PC-9 (cell line): ENCODE measurements around the gene CRABP2. TPM values are rescaled to one million over a fixed set of nuclear protein-coding genes. Genes with fewer than 3 reads are reported as not detected.

Experiments
- BruUV-seq: library from RNA; stranded (reverse); fragments of 400-500 nt; replicated peaks from 2 replicates; lab custom pipeline; 2021; lab: Mats Ljungman, UMichigan
- CTCF ChIA-PET: fragments of 300-600 bp; sonication (Branson Sonifier 250); formaldehyde crosslinking; loops from one replicate; lab custom pipeline; 2022; ENCODE audit warnings: antibody characterized with exemption; lab: Charles Lee
- POLR2A ChIA-PET: fragments of 300-600 bp; sonication (Branson Sonifier 250); formaldehyde crosslinking; loops from one replicate; lab custom pipeline; 2022; ENCODE audit warnings: antibody characterized with exemption; ENCODE audit not compliant: unreplicated experiment; lab: Charles Lee
- DNase-seq, 2 experiments: peaks; one replicate each; pipeline versions ENCODE4 v3.0.0 to v3.0.0-alpha.2; 2015 to 2022; ENCODE audit warnings: mixed read lengths in 1 of 2
- H2AFZ ChIP-seq: fragments of 200-600 bp; sonication (generic); 2 replicates; pipeline ENCODE4 v1.8.1; 2017; ENCODE audit warnings: antibody characterized with exemption
- H3F3A ChIP-seq: fragments of 200-600 bp; sonication (generic); 2 replicates; pipeline ENCODE4 v1.8.1; 2017; ENCODE audit warnings: antibody characterized with exemption, mild to moderate bottlenecking, low read depth; ENCODE audit not compliant: insufficient read depth
- H3K27ac ChIP-seq: fragments of 200-600 bp; sonication (generic); 2 replicates; pipeline ENCODE4 v1.6.1; 2016; ENCODE audit warnings: mixed run types
- H3K27me3 ChIP-seq: fragments of 200-600 bp; sonication (generic); 2 replicates; pipeline ENCODE4 v1.6.1; 2016; ENCODE audit warnings: low read depth, mixed run types; ENCODE audit not compliant: insufficient read depth
- H3K36me3 ChIP-seq: fragments of 200-600 bp; sonication (generic); 2 replicates; pipeline ENCODE4 v1.6.1; 2016; ENCODE audit warnings: low read depth, mixed run types
- H3K4me1 ChIP-seq: fragments of 200-600 bp; sonication (generic); replicated peaks from 2 replicates; pipeline ENCODE4 v1.6.1; 2016; ENCODE audit warnings: mixed run types; ENCODE audit not compliant: insufficient read depth
- H3K4me2 ChIP-seq: fragments of 200-600 bp; sonication (generic); 2 replicates; pipeline ENCODE4 v1.6.1; 2017; ENCODE audit warnings: mixed run types
- H3K4me3 ChIP-seq: fragments of 200-600 bp; sonication (generic); 2 replicates; pipeline ENCODE4 v1.6.1; 2016; ENCODE audit warnings: mixed run types
- H3K79me2 ChIP-seq: fragments of 200-600 bp; sonication (generic); 2 replicates; pipeline ENCODE4 v1.6.1; 2017; ENCODE audit warnings: low read depth, mixed run types
- H3K9me2 ChIP-seq: fragments of 200-600 bp; sonication (generic); 2 replicates; pipeline ENCODE4 v1.8.1; 2017; ENCODE audit warnings: mild to moderate bottlenecking; ENCODE audit not compliant: insufficient read depth
- H3K9me3 ChIP-seq: fragments of 200-600 bp; sonication (generic); 2 replicates; pipeline ENCODE4 v1.8.1; 2016; ENCODE audit warnings: low read depth; ENCODE audit not compliant: insufficient read depth
- H4K20me1 ChIP-seq: fragments of 200-600 bp; sonication (generic); 2 replicates; pipeline ENCODE4 v1.8.1; 2017; ENCODE audit not compliant: insufficient read depth
- CTCF ChIP-seq: fragments of 200-600 bp; sonication (generic); conservative IDR thresholded peaks from 2 replicates; pipeline ENCODE4 v1.6.1; 2017; ENCODE audit warnings: mixed run types, antibody characterized with exemption, mild to moderate bottlenecking, moderate library complexity
- EZH2 ChIP-seq: fragments of 200-600 bp; sonication (generic); IDR thresholded peaks from 2 replicates; pipeline ENCODE4 v1.8.0; 2017; ENCODE audit warnings: antibody characterized with exemption, low read depth
- intact Hi-C: fragments of 100-400 bp; cut with micrococcal nuclease; formaldehyde crosslinking; loops from one replicate; pipeline ENCODE4 v1.10.0; 2022; ENCODE audit not compliant: unreplicated experiment
- total RNA-seq: library from RNA; stranded (reverse); gene quantifications from 2 replicates; pipeline ENCODE4 v1.2.3, GENCODE V29; 2021

The CRABP2 gene
- total RNA-seq, 1 experiment from 2014 or later, result 142 TPM

GRCh38 chr1:156675210-156676113 is 29.9 kb downstream of the CRABP2 start:
- H3K4me1 ChIP-seq, result peaks cover 9% of the 10 kb centered on the region
- ChIA-PET POLR2A (interaction anchor here (0.7 kb wide), 1 partner anchor 68 kb away, joined by 5 read pairs; no protein-coding TSS in a partner anchor), CTCF (interaction anchor here (0.7 kb wide), 1 partner anchor 14 kb away, joined by 15 read pairs; no protein-coding TSS in a partner anchor)
- no peaks in the 10 kb centered on the region for H3K9me3 ChIP-seq
- H4K20me1 ChIP-seq, result no peaks in the 10 kb centered on the region
- no peaks in the 10 kb centered on the region for H3K36me3 ChIP-seq
- H3K27ac ChIP-seq, result no peak overlapping the region
- no peak overlapping the region for H3K4me3 ChIP-seq
- peaks cover 42% of the 10 kb centered on the region for H3K27me3 ChIP-seq
- intact Hi-C loops, result no loop called here
- DNase-seq, result no peak
- H3K9me2 ChIP-seq, result no peaks in the 10 kb centered on the region
- no peak overlapping the region for H2AFZ ChIP-seq
- H3K4me2 ChIP-seq, result no peak overlapping the region
- no peaks in the 10 kb centered on the region; the same call in 1 of the 2 replicates for H3F3A ChIP-seq
- BruUV-seq, result no TSS peak
- H3K79me2 ChIP-seq, result no peaks in the 10 kb centered on the region
- TF ChIP-seq EZH2, result no peak
- TF ChIP-seq CTCF, result no peak

DNA sequence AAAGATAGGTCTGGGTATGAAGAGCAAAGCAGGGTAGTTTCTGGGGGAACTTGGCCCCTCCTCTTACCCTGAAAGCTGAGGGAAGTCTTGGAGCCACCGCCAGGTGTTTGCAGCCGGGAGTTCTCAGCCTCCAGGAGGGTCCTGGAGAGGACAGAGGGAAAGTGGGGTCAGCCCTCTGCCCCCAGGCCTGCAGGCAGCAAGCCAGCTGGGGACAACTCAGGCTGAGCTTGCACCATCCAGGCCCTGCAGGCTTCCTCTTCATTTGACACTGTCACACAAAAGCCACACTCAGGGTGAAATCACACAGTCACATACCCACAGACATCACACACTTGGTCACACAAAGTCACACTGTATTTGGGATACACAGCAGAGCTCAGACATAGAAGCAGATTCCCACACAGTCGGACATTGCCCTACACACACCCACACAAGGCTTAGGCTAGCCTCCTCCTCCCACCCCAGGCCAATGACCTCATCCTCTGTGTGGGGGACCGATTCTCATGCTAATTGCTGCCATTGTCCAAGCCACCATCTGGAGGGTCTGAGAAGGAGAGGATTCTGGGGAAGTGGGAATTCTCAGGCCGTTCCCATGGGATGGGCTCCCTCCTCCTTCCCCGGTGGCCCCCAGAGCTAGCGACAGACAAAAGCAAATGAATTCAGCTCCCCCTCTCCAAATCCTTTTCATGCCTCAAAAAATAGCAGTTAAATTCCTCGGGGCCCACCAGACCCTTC is 31.8 kb downstream of the CRABP2 start:
- no peak for TF ChIP-seq EZH2
- no peak for TF ChIP-seq CTCF
- Histone ChIP-seq H3K4me2 (no peak overlapping the region), H3K27ac (no peak overlapping the region), H3F3A (no peaks in the 10 kb centered on the region; the same call in 1 of the 2 replicates), H3K36me3 (no peaks in the 10 kb centered on the region), H4K20me1 (no peaks in the 10 kb centered on the region), H3K79me2 (no peaks in the 10 kb centered on the region), H2AFZ (no peak overlapping the region), H3K9me3 (no peaks in the 10 kb centered on the region), H3K27me3 (peaks cover 30% of the 10 kb centered on the region; the same call in 1 of the 2 replicates), H3K4me3 (no peak overlapping the region), H3K4me1 (peaks cover 9% of the 10 kb centered on the region), H3K9me2 (no peaks in the 10 kb centered on the region)
- POLR2A ChIA-PET, result no interaction called here
- intact Hi-C loops, result no loop called here
- CTCF ChIA-PET, result no interaction called here
- no peak for DNase-seq
- no TSS peak for BruUV-seq

DNA sequence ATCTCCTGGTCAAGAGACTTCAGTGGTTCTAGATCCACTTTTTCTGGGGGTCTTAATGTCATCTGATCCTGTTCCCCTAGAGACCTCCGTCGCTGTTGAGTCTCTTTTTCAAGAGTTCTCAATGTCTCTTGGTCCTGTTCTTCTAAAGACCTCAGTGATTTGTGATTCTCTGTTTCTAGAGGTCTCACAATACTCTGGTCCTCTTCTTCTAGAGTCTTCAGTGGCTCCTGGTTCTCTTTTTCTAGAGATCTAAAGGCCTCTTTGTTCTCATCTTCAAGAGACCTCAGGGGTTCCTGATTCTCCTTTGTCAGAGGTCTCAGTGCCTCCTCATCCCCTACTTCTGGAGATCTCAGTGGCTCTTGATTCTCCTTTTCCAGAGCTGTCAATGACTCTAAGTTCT is 33.6 kb downstream of the CRABP2 start:
- H3K36me3 ChIP-seq, result no peaks in the 10 kb centered on the region
- no peaks in the 10 kb centered on the region for H3K79me2 ChIP-seq
- no peak overlapping the region for H3K27ac ChIP-seq
- H3K27me3 ChIP-seq, result peaks cover 28% of the 10 kb centered on the region; the same call in 1 of the 2 replicates
- H2AFZ ChIP-seq, result no peak overlapping the region
- no peaks in the 10 kb centered on the region for H3K4me1 ChIP-seq
- ChIA-PET CTCF (no interaction called here), POLR2A (no interaction called here)
- no peaks in the 10 kb centered on the region for H3K9me2 ChIP-seq
- no TSS peak for BruUV-seq
- H3K9me3 ChIP-seq, result no peaks in the 10 kb centered on the region
- no peaks in the 10 kb centered on the region for H4K20me1 ChIP-seq
- H3K4me3 ChIP-seq, result no peak overlapping the region
- H3F3A ChIP-seq, result peaks cover 2% of the 10 kb centered on the region; the same call in 1 of the 2 replicates
- TF ChIP-seq EZH2, result no peak
- no peak for DNase-seq
- intact Hi-C loops, result no loop called here
- no peak overlapping the region for H3K4me2 ChIP-seq
